Liver (tissue), 9 donors: ENCODE results near the gene DGKD. TPM values are rescaled to one million over a fixed set of nuclear protein-coding genes. Genes with fewer than 3 reads are reported as not detected.

ENCODE experiments used
- DNase-seq: peaks from one replicate; pipeline ENCODE4 v3.0.0-alpha.2; 2017; ENCODE audit warnings: low spot score
- H3K27ac ChIP-seq, 2 donors: one replicate each; pipeline ENCODE4 v1.7.0; 2013; ENCODE audit warnings: inconsistent platforms in 2 of 2, low read length in 2 of 2, control low read depth in 1 of 2, low read depth in 1 of 2, mild to moderate bottlenecking in 1 of 2
- H3K27me3 ChIP-seq, 4 donors: one replicate each; pipeline versions ENCODE4 v1.6.1 to v1.7.0; 2013; ENCODE audit warnings: low read length in 3 of 4, inconsistent platforms in 1 of 4, mild to moderate bottlenecking in 1 of 4, moderate library complexity in 1 of 4; ENCODE audit not compliant: control insufficient read depth in 4 of 4, insufficient read depth in 4 of 4
- H3K36me3 ChIP-seq, 4 donors: one replicate each; pipeline versions ENCODE4 v1.6.1 to v1.7.0; 2013; ENCODE audit warnings: low read length in 3 of 4, mild to moderate bottlenecking in 3 of 4, low read depth in 1 of 4, moderate library complexity in 1 of 4; ENCODE audit not compliant: control insufficient read depth in 4 of 4, insufficient read depth in 3 of 4
- H3K4me1 ChIP-seq, 4 donors: one replicate each; pipeline versions ENCODE4 v1.6.1 to v1.7.0; 2013; ENCODE audit warnings: low read length in 3 of 4, mild to moderate bottlenecking in 3 of 4, moderate library complexity in 1 of 4; ENCODE audit not compliant: control insufficient read depth in 4 of 4, insufficient read depth in 4 of 4
- H3K4me3 ChIP-seq, 3 donors: one replicate each; pipeline versions ENCODE4 v1.6.1 to v1.7.0; 2013; ENCODE audit warnings: low read length in 3 of 3, control low read depth in 1 of 3, low read depth in 1 of 3, mild to moderate bottlenecking in 1 of 3
- H3K9ac ChIP-seq, 2 donors: one replicate each; pipeline ENCODE4 v1.7.0; 2013; ENCODE audit warnings: low read length in 2 of 2, mild to moderate bottlenecking in 2 of 2, moderate library complexity in 2 of 2, control low read depth in 1 of 2, low read depth in 1 of 2
- H3K9me3 ChIP-seq, 4 donors: one replicate each; pipeline versions ENCODE4 v1.6.1 to v1.7.0; 2013; ENCODE audit warnings: low read length in 3 of 4; ENCODE audit not compliant: control insufficient read depth in 4 of 4
- EGR1 ChIP-seq, 2 donors: IDR thresholded peaks; 2 replicates each; pipeline ENCODE4 v1.6.1; 2016 to 2018; ENCODE audit warnings: antibody characterized with exemption in 2 of 2, low read depth in 2 of 2
- FOXA2 ChIP-seq: IDR thresholded peaks from 2 replicates; pipeline ENCODE4 v1.6.1; 2016; ENCODE audit warnings: antibody characterized with exemption
- GABPA ChIP-seq, 2 donors: IDR thresholded peaks in 1 of 2; conservative IDR thresholded peaks in 1 of 2; 2 replicates each; pipeline ENCODE4 v1.6.1; 2016; ENCODE audit warnings: antibody characterized with exemption in 2 of 2, mild to moderate bottlenecking in 1 of 2, moderate library complexity in 1 of 2
- HNF4A ChIP-seq, 2 donors: conservative IDR thresholded peaks; 2 replicates each; pipeline ENCODE4 v1.6.1; 2016; ENCODE audit warnings: antibody characterized with exemption in 2 of 2, mild to moderate bottlenecking in 2 of 2
- HNF4G ChIP-seq: IDR thresholded peaks from 2 replicates; pipeline ENCODE4 v1.6.1; 2016; ENCODE audit warnings: antibody characterized with exemption
- JUND ChIP-seq, 2 donors: IDR thresholded peaks; 2 replicates each; pipeline ENCODE4 v1.6.1; 2016; ENCODE audit warnings: antibody characterized with exemption in 2 of 2
- NR2F2 ChIP-seq: IDR thresholded peaks from 2 replicates; pipeline ENCODE4 v1.6.1; 2016; ENCODE audit warnings: antibody characterized with exemption
- RAD21 ChIP-seq, 2 donors: IDR thresholded peaks; 2 replicates each; pipeline ENCODE4 v1.6.1; 2016; ENCODE audit warnings: antibody characterized with exemption in 2 of 2, mild to moderate bottlenecking in 2 of 2
- REST ChIP-seq: IDR thresholded peaks from 2 replicates; pipeline ENCODE4 v1.6.1; 2016; ENCODE audit warnings: antibody characterized with exemption, mild to moderate bottlenecking
- RXRA ChIP-seq, 2 donors: IDR thresholded peaks; 2 replicates each; pipeline ENCODE4 v1.6.1; 2017 to 2018; ENCODE audit warnings: antibody characterized with exemption in 2 of 2, mild to moderate bottlenecking in 1 of 2
- SP1 ChIP-seq: IDR thresholded peaks from 2 replicates; pipeline ENCODE4 v1.6.1; 2018; ENCODE audit warnings: antibody characterized with exemption, mild to moderate bottlenecking
- TAF1 ChIP-seq: conservative IDR thresholded peaks from 2 replicates; pipeline ENCODE4 v1.6.1; 2016; ENCODE audit warnings: antibody characterized with exemption, mild to moderate bottlenecking
- YY1 ChIP-seq: IDR thresholded peaks from 2 replicates; pipeline ENCODE4 v1.6.1; 2016; ENCODE audit warnings: antibody characterized with exemption, mild to moderate bottlenecking
- WGBS: extraction: QIAGEN DNeasy Blood & Tissue Kit; methylation state at CpG from one replicate; pipeline ENCODE4 v1.1.7; 2013; 5-methylcytosine and 5-hydroxymethylcytosine counted together
- polyA plus RNA-seq, 2 donors: library from polyadenylated mRNA; stranded (reverse) in 1 of 2; unstranded in 1 of 2; fragments of 200-250 nt in 1 of 2; fragments of >200 nt in 1 of 2; fragmentation: Nextera tagmentation in 1 of 2; extraction: Ambion mirVana in 1 of 2; gene quantifications; one replicate each; pipeline versions ENCODE4 v1.2.1 to v1.2.3, GENCODE V29; 2013 to 2015
- total RNA-seq, 2 donors: library from RNA; depleted of rRNA; stranded (reverse); fragments of >200 nt; gene quantifications; one replicate each; pipeline ENCODE4 v1.2.3, GENCODE V29; 2014
- TF ChIP-seq, protein P1 (sequence below): IDR thresholded peaks from 2 replicates; pipeline ENCODE4 v1.6.1; 2016; ENCODE audit warnings: antibody characterized with exemption
- TF ChIP-seq, protein P2 (sequence below): IDR thresholded peaks from 2 replicates; pipeline ENCODE4 v1.6.1; 2016; ENCODE audit warnings: antibody characterized with exemption
- TF ChIP-seq, protein P3 (sequence below): fragments of 150-350 bp; IDR thresholded peaks from 2 replicates; pipeline ENCODE4 v1.5.1; 2017; ENCODE audit warnings: improper control_type of control experiment, low read depth, low read length; ENCODE audit not compliant: missing input control
- donor health status: healthy.
- donor health status: healthy.
- donor health status: healthy.
- donor health status: healthy.
- donor health status: healthy.

The DGKD gene
- total and polyA plus RNA-seq, 4 donors: 4.8 to 16.4 (median 8.2) TPM

DNA sequence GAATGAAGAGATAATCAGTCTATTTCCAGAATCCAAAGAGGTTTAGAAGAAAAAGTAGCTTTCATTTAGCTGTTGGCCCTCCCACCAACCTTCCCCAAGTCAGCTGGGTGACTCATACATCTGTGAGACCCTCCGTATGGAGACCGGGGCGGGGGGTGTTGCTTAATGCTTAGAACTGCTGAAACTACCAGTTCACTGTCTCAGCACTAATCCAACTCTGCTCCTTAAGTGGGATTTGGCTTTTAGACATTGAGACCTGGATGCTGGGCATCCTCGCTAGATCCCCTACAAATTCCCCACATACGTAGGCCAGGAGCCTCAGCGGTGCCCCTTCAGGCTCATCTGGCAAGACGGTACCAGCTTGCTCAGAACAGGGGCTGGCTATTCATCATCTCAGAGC lies 46.7 kb upstream of the DGKD start, which contains the start of gene SAG (continued):
- TF ChIP-seq, protein P1, sequence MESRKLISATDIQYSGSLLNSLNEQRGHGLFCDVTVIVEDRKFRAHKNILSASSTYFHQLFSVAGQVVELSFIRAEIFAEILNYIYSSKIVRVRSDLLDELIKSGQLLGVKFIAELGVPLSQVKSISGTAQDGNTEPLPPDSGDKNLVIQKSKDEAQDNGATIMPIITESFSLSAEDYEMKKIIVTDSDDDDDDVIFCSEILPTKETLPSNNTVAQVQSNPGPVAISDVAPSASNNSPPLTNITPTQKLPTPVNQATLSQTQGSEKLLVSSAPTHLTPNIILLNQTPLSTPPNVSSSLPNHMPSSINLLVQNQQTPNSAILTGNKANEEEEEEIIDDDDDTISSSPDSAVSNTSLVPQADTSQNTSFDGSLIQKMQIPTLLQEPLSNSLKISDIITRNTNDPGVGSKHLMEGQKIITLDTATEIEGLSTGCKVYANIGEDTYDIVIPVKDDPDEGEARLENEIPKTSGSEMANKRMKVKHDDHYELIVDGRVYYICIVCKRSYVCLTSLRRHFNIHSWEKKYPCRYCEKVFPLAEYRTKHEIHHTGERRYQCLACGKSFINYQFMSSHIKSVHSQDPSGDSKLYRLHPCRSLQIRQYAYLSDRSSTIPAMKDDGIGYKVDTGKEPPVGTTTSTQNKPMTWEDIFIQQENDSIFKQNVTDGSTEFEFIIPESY: no peak
- TF ChIP-seq RAD21 (IDR thresholded peaks at IDR 0.05) (no peak), GABPA (IDR thresholded peaks at IDR 0.05 in 1 of 2, conservative IDR thresholded peaks at IDR 0.05 in 1 of 2) (no peak), SP1 (no peak), HNF4A (conservative IDR thresholded peaks at IDR 0.05) (no peak), JUND (IDR thresholded peaks at IDR 0.05) (no peak), YY1 (no peak)
- TF ChIP-seq, protein P2, sequence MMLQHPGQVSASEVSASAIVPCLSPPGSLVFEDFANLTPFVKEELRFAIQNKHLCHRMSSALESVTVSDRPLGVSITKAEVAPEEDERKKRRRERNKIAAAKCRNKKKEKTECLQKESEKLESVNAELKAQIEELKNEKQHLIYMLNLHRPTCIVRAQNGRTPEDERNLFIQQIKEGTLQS: no peak
- TF ChIP-seq, protein P3, sequence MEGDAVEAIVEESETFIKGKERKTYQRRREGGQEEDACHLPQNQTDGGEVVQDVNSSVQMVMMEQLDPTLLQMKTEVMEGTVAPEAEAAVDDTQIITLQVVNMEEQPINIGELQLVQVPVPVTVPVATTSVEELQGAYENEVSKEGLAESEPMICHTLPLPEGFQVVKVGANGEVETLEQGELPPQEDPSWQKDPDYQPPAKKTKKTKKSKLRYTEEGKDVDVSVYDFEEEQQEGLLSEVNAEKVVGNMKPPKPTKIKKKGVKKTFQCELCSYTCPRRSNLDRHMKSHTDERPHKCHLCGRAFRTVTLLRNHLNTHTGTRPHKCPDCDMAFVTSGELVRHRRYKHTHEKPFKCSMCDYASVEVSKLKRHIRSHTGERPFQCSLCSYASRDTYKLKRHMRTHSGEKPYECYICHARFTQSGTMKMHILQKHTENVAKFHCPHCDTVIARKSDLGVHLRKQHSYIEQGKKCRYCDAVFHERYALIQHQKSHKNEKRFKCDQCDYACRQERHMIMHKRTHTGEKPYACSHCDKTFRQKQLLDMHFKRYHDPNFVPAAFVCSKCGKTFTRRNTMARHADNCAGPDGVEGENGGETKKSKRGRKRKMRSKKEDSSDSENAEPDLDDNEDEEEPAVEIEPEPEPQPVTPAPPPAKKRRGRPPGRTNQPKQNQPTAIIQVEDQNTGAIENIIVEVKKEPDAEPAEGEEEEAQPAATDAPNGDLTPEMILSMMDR: no peak

DNA sequence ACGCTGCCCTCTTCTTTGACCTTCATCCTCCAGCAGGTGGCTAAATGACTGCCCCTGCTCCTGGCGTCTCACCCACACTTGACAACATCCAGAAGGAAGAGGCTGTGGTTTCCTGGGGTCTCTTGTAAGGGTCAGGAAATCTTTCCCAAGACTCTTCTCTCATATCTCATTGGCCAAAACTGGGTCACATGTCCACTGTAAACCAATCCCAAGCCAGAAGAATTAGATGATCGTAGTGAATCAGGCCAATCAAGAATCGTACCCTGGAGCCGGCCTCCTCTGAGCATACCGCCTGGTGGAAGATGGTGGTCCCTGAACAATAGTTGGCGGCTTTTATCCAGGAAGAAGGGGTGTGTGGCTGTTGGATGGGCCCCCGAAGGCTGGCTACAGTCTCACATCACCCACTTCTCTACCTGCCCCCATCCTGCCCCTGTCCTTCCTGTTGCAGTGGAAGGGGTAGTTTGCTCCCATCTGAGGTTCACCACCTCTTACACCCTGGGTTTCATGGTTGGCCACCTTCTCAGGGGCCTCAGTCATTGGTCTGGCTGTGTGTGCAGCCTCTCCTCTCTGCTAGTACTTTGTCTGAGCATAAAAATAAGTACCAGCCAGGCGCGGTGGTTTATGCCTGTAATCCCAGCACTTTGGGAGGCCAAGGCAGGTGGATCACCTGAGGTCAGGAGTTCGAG lies 42.9 kb upstream of the DGKD start:
- Histone ChIP-seq H3K4me3 (no peak overlapping the region), H3K27ac (no peak overlapping the region), H3K4me1 (no peaks in the 10 kb centered on the region), H3K36me3 (no peaks in the 10 kb centered on the region), H3K27me3 (no peaks in the 10 kb centered on the region), H3K9ac (no peak overlapping the region), H3K9me3 (no peaks in the 10 kb centered on the region)
- DNase-seq: no peak
- WGBS: 88% methylated on average over 11 of the region's 11 CpGs
- TF ChIP-seq YY1: no peak
- TF ChIP-seq REST: no peak
- no peak for TF ChIP-seq GABPA (IDR thresholded peaks at IDR 0.05 in 1 of 2, conservative IDR thresholded peaks at IDR 0.05 in 1 of 2)
- TF ChIP-seq RAD21 (IDR thresholded peaks at IDR 0.05): no peak
- no peak for TF ChIP-seq NR2F2
- TF ChIP-seq RXRA (IDR thresholded peaks at IDR 0.05): no peak
- no peak for TF ChIP-seq JUND (IDR thresholded peaks at IDR 0.05)
- TF ChIP-seq, protein P2: no peak
- TF ChIP-seq, protein P1: no peak
- TF ChIP-seq, protein P3: no peak
- no peak for TF ChIP-seq EGR1 (IDR thresholded peaks at IDR 0.05; ENCODE audit: low read depth in 2 of 2)
- no peak for TF ChIP-seq FOXA2
- TF ChIP-seq SP1: no peak
- no peak for TF ChIP-seq TAF1
- no peak for TF ChIP-seq HNF4G
